ENCODE results near the gene TBC1D2B.

TBC1D2B gene

DNA sequence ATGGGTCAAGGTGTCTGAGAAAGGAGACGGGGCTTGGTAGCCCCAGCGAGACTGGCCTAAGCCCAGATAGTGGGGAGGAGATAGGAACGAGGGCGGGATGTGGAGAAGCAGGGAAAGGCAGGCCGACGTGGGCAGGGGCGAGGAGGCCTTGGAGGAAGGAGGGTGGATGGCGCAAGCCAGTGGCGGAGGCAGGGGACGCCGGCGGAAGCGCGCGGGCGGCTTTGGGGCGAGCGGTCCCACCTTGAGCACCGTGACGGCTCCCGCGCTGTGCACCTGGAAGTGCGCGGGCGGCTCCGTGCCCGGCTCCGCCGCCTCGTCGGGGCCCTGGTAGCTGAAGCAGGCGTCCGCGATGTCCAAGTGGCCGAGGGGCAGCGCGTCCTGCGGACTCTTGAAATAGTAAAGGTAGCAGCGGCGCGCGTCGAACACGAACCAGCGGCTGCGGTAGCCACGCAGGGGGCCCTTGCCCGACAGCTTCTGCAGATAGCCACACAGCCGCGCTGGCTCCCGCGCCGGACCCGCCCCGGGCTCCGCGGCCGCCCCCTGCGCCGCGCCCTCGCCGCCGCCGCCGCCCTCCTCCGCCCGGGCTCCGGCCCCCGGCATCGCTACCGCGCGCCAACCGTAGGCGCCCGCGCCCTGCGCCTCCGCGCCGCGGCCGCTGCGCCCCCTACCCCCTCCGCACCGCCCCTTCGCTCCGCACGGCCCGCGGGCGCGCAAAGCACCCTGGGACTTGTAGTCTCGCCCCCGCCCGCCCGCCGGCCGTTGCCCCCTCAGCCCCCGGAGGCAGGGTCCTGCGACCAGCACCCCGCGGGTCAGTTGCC lies at the start of gene TBC1D2B:
TBC1D2B (minus strand) TSS at position 659 of the 818 bp plus-strand sequence; CDS start at position 600, 59 bp downstream.
- peak in 1 of 2 donors; percentile 47 for DNase-seq (ENCODE audit: low read depth in 2 of 2, low spot score in 1 of 2)

DNA sequence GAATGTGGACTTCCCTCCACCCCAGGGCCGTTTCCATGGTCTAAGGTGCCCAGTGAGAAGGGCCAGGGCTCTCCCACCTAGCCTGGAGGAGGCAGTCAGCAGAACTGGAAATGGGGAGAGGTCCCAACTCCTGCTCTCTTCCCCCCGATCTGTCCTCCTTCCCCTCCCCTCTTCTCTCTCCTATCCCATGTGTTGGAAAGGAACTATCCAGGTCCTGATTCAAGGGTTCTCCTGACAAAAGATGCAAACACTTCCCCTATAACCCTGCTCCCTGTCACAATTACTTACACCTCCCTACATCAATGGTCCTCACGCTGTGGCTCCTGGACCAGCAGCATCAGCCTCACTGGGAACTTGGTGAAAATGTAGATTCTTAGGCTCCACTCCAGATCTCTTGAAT lies 47.8 kb upstream of the TBC1D2B start:
- no peak for DNase-seq (ENCODE audit: low read depth in 2 of 2, low spot score in 1 of 2)

DNA sequence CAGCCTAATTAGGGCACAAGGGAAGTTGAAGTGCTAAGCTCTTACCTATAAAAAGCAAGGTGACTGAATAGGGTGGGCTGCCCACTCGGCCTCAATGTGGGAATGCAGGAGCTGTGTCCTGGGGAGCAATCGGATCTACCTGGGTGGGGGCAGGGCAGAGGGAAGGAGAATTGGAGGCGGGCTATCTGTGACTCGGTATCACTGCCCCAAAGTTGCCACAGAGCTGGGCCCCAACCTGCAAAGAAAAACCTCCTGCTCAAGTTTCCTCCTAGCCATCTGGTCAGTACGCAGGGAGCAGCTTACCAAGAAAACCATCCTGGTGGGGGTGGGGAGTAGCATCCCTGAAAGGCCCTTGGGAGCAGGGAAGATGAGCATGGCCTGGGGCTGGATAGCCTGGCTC lies 43.0 kb upstream of the TBC1D2B start:
- DNase-seq (ENCODE audit: low read depth in 2 of 2, low spot score in 1 of 2) = no peak

DNA sequence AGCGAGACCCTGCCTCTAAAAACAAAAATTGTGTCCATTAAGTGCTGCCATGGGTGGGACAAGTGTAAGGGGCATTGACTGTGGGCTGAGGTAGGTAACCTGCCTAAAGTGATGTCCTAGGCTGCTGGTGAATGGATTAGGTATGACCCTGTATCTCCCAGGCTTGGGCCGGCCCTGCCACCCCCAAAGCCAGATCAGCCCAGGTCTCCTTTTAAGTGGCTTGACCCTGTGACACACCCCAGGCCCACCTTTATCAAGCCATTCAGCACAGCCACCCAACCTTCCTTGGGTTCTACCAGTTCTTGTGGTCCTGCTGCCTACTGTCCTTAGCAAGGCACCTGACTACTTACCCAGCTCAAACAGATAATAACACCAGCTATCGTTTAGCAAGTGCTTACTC lies 35.0 kb upstream of the TBC1D2B start:
- DNase-seq (ENCODE audit: low read depth in 2 of 2, low spot score in 1 of 2) = no peak

DNA sequence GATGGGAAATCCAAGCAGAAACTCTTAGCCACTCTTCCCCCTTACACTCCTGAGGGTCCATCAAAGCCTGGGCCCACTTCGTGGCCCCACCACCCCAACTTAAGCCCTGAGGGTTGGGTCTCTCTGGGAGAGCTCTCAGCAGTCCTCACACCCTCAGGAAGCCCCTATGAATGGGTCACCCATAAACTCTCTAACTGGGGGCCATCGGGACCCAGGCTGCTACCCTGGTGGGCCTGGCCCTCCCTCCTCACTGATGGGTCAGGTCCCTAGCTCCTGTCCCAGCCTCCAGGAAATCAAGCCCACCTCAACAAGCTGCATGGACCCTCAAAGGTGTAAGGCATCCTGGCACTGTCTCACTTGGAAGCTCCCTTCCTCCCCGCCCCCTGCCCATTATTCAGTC lies 34.3 kb upstream of the TBC1D2B start:
- no peak for DNase-seq (ENCODE audit: low read depth in 2 of 2, low spot score in 1 of 2)

DNA sequence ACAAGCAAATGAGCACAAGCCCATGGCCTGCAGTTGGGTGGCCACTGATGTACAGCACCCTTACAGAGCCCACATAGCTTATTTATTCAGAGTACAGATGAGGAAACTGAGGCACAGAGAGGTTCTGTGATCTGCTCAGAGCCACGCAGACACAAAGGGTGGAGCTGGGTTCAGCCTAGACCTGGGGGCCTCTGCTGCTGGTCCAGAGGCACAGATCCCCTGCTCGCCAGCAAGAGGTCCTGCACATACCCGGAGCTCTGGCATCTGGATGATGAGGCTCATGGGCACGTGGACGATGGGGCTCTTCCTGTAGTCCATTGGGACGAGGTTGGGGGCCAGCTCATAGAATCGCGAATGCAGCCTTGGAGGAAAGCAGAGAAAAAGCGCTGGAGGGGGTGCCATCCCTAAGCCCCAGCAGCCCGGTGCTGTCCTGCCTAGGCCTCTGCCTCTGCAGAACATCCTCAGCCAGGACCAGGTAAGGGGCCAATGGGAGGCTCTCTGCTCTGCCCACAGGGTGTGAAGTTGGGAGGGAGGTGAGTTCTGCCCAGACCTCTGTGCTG lies 33.5 kb upstream of the TBC1D2B start:
- no peak for DNase-seq (ENCODE audit: low read depth in 2 of 2, low spot score in 1 of 2)

DNA sequence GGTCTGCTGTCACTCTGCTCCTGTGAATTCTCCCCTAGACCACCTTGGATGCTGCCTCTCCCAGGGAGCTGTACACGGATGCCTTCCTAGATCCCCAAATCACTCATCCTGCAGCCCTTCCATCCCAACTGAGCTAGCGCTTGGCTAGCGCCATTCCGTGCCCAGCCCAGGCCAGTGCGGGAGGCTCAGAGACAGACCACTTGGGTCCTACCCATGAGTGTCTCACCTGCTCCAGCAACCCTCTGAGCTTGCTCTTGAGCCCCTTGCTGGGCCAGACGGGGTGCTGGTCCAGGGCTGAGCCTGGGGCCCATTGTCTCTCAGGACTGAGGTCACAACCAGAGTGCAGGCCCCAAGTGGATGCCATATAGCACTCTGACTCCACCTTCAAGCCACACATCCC lies 32.6 kb upstream of the TBC1D2B start:
- no peak for DNase-seq (ENCODE audit: low read depth in 2 of 2, low spot score in 1 of 2)

DNA sequence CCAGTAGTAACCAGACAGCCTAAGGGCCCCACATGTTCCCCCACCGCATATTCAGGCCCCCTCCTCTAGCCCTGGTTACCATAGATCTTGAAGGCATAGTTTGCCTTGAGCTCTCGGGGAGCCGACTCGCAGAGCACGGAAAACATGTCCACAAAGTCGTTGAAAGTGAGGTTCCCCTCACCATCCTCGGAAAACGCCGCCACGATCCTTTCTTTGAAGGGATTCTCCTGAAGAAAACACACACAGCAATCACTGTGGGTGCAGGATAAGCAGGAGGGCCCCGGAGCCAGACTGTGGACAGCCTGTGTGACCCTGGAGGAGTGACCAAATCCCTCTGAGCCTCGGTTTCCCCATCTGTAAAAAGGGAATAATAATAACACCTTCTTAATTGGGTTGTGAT lies 31.6 kb upstream of the TBC1D2B start:
- DNase-seq (ENCODE audit: low read depth in 2 of 2, low spot score in 1 of 2) = no peak

DNA sequence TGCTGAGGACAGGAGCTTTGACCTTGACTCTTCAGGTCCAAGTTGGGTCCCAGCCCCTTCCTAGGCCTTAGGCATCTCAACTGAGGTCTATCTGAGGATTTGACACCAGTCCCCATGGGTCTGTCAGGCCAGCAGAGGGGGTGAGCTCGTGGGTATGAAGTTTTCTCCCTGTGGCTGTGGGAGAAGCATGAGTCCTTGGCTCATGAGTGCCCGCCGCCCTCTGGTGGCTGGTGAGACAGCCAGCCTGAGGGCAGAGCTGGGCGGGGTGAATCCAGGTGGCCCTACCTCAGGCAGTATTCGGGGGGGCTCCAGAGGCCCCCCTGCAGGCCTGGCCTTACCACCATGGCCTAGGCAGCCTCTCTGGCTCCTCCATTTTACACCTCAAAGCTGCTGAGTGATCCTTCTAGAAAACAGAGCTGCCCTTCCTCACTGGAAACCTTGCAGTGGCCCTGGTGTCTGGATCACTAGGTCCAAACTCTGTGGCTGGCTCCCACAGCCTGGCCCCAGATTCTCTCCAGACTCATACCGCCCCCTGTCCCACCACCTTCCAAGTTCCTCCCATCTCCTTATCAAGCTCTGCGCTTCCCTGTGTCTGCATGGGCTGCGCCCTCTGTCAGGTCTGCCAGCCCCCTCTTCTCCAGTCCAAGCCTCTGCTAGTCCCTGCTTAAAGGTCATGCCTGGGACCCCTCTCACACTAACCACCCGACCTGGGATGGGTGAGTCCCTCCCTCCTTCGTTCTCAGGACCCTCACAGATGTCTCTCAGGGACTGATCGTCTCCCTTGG lies 31.0 kb upstream of the TBC1D2B start:
- DNase-seq (ENCODE audit: low read depth in 2 of 2, low spot score in 1 of 2) = peak; percentile 68 to 72

DNA sequence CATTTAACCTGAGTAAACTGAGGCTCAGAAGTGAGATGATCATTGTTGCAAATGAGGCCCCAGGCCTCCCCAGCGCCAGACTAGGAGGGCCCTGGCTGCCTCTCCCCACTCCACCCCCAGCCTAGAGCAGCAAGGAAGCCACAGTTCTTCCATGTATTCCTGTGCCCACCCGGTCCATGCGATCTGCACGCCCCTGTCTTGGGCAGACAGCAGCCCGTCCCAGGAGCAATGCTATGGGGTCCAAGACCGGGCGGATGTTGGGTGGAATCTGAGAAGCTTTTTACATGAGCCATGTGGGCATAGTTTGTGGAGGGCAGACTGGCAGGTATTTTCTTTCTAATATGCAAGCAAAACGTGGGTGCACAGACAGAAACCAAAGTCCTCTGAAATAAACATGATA lies 30.0 kb upstream of the TBC1D2B start:
- DNase-seq (ENCODE audit: low read depth in 2 of 2, low spot score in 1 of 2) = no peak

DNA sequence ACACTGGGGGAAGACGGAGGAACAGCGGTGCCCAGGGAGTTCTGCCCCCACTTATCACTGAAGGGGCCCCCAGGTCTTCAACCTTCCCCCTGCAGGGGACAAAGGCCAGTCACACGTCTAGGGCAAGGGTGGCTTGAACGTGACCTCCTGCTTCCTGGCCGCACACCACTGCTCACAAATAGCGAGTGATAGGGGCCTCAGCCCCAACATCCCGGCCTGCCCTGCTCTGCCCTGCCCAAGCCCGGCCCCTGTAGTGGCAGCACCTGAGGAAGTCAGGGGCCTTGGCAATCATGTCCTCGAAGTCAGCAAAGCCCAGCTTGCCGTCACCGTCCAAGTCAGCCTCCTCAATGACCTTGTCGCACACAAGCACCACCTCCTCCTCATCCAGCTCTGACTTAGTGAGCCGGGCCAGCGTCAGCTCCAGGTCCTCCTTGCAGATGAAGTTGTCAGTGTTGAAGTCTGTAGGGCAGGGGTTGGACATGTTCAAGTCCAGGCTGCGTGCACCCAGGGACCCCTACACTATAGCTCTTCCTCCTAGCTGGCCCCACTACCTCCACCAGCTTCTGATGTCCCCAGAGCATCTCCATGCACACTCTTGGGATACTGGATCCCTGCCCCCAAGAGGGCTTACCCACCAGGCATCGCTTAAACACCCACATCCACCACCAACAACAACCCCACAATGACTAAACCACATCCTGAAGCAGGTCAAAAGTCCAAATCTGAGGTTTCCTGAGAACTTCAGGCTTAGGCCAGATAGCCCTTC lies 28.1 kb upstream of the TBC1D2B start:
- no peak for DNase-seq (ENCODE audit: low read depth in 2 of 2, low spot score in 1 of 2)

DNA sequence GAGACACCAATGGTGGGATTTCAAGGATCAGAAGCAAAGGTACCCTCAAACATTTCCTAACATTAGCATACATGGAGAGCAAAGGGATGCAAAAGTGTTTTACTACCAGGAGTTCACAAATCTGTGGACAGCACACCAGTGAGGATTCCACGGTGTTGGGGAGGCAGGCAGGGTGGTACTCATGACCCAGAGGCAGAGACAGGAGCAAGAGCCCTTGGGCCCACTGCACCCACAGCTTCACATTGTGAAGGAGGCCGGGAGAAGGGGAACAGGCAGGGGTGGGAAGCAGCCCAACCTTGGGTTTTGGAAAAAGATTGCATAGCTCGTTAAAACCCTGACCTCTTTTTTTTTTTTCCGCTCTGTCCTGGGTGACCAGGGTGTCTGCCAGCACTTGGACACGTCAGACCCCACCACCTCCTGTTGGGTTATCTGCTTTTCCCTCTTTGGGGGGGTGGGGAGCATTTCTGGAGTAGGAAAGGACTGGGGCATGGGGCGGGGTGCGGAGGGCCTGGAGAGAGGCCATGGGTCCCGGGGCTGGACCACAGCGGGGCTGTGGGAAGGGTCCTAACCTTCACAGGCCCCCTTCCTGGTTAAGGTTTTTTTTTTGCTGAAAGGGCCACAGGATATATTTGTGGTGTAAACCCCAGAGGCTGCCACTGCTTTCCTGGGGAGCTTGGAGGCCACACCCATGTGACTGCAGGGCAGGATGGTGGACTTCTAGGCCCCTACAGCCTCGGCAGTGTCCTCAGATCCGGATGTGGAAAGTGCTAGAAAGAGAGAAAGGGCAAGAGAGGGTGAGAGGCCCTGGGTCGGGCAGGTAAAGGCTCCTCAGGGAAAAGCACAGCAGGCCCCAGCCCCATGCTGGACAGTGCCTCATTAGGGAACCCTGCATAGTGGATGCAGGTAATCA lies 27.3 kb upstream of the TBC1D2B start:
- DNase-seq (ENCODE audit: low read depth in 2 of 2, low spot score in 1 of 2) = no peak

DNA sequence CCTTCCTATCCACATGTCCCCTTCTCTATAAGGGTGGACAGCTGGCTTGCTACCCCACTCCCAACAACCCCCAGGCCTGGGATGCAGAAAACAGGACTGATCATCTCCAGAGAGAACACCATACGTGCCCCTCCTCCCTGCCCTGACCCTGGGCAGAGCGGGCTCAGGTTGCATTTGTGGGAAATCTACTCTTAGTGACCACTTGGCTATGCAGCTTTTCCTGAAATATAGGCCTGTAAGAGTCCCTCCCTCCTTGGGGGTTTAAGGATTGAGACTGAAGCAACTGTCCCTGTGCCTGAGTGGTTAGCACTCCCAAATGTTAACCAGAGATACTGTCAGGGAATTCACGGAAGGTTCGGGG lies 26.6 kb upstream of the TBC1D2B start:
- no peak for DNase-seq (ENCODE audit: low read depth in 2 of 2, low spot score in 1 of 2)

DNA sequence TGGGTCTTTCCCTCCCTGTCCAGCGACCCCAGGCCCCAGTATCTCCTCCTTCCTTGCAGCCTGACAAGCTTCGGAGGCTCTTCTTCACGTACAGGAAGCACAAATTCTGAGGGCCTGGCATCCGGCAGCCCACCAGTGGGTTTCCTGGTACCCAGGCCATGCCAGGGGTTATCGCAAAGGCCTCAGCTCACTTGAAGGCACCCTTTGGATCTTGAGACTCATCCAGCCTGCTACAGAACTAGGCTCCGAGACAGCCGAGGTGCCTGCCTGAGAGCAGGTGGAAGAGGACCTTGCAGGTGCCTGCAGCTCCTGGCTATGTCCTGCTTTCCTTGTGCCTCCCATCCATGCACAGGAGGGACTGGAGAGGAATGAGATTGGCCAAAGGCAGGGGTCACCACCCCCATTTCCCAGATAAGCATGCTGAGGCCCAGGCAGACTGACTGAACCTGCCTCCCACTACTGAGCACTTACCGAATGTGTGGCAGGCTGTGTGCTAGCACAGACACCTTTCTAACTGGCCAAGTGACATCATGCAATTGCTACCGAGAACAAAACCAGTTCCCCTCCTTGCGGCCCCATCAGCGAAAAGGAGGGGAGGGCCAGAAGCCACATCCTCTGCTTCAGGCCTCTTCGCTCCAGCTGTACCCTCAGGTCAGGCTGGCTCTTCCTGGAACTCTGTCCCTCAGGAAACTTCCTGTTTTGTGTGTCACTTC lies 26.1 kb upstream of the TBC1D2B start:
- peak in 1 of 2 donors; percentile 24 for DNase-seq (ENCODE audit: low read depth in 2 of 2, low spot score in 1 of 2)

DNA sequence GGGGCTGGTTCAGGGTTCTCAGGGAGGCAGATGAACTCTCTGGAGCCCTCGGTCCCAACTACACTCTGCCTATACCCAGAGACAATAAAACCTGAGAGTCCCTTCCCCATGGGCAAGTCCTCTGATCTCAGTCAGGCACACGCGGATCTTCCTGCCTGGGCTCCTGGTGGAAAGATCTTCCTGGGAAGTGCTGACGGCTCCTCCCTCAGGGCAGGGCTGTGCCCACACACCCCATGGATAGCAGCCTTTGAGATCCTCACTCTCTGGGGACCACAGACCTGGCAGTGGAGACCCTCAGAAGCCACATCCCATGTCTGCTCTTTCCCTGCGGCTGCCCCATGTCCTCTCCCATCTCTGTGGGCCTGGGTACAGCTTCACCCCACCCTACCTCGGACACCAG lies 25.2 kb upstream of the TBC1D2B start:
- DNase-seq (ENCODE audit: low read depth in 2 of 2, low spot score in 1 of 2) = no peak

DNA sequence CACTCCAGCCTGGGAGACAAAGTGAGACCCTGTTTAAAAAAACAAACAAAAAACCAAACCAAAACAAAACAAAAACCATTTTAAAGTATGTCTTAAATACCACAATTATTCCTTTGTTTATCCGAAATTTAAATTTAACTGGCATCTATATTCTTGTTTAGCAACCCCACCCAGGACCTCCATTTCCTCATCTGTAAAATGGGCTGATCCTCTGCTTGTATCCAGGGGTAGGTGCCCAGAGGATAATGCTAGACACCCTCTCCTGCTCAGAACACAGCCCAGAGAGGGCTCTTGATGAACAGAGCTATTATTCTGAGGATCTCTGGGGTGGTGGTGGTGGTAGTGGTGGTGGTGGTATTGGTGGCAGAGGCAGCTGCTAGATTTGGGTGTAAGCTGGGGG lies 24.7 kb upstream of the TBC1D2B start:
- DNase-seq (ENCODE audit: low read depth in 2 of 2, low spot score in 1 of 2) = no peak

DNA sequence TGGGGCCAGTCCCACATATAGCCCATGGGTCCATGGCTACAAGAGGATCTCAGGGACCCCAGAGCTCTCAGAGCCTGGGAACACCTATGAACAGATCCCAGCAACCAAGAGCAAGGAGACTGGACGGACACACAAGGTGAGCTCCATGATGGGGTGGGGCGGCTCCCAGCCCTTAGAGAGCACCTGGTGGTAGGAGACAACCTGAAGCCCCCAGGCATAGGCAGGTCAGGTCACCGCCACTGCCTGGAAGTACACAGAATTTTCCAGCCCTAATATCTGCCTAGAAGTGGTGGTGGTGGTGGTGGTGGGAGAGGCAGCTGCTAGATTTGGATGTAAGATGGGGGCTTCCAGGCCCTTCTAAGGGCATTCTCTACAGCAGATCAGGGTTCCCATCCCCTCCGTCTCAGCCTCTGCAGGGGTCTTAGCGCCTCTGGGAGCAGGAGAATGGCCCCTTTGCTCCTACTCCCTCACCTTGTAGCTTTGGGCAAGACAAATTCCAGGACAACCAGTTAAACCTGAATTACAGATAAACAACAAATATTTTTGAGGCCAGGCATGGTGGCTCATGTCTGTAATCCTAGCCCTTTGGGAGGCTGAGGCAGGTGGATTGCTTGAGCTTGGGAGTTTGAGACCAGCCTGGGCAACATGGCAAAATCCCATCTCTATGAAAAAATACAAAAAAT lies 24.1 kb upstream of the TBC1D2B start:
- no peak for DNase-seq (ENCODE audit: low read depth in 2 of 2, low spot score in 1 of 2)

DNA sequence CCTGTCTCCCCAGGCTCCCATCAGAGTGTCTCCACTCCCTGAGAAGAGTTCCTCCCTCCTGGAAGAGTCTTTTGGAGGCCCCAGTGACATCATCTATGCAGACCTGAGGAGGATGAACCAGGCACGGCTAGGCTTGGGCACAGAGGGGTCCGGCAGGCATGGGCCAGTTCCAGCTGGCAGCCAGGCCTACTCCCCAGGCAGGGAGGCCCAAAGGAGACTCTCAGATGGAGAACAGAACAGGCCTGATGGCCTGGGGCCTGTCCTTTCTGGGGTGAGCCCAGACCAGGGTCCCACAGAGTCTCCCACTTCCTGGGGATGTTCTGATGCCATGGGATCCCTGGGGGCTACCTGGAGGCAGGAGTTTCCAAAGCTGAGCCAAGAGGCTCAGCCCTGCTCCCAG lies 23.4 kb upstream of the TBC1D2B start:
- DNase-seq (ENCODE audit: low read depth in 2 of 2, low spot score in 1 of 2) = no peak

DNA sequence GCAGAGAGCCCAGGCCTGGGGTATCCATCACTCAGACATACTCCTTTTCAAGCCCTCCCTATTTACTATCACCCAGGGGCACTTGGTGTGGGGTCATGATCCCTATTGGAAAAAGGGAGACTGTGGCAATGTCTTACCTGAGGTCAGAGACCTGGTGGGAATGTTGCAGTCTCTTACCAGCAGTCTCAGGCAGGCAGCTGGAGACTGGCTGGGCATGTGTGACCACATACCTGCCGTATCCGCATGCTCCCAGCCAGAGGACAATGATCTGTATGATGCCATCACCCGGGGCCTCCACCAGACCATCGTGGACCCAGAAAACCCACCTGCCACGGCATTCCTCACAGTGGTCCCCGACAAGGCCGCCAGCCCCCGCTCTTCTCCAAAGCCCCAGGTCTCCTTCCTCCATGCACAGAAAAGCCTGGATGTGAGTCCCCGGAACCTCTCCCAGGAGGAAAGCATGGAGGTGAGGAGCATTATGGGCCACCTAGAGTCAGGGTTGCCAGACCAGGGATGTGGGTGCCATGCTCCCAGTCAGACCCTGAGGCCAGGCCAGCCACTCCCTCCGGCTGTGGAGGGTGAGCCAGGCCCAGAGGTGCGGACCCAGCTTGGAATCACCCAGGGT lies 20.7 kb upstream of the TBC1D2B start:
- DNase-seq (ENCODE audit: low read depth in 2 of 2, low spot score in 1 of 2) = no peak

Measured in stimulated activated CD8-positive, alpha-beta memory T cell treated with anti-CD3 and anti-CD28 coated beads, Interleukin-4, amount 100 ng/mL, for 4 hours (primary cell).